NT2/D1 (cell line): ENCODE results near the gene FGF10.

Experiments
- SUZ12 ChIP-seq: IDR thresholded peaks from 2 replicates; pipeline ENCODE4 v1.6.1; 2011; ENCODE audit not compliant: insufficient read length, insufficient read depth; ENCODE audit errors: extremely low read depth
- YY1 ChIP-seq: IDR thresholded peaks from 2 replicates; pipeline ENCODE4 v1.6.1; 2011; ENCODE audit not compliant: insufficient read length, insufficient read depth
- ZNF274 ChIP-seq: IDR thresholded peaks from 2 replicates; pipeline ENCODE4 v1.6.1; 2011; ENCODE audit warnings: mild to moderate bottlenecking, low read depth, low read length

GRCh38 chr5:44387921-44388320 lies 1.3 kb downstream of the FGF10 start:
- no peak for TF ChIP-seq YY1
- no peak for TF ChIP-seq ZNF274
- no peak for TF ChIP-seq SUZ12
